Stimulated activated naive CD8-positive, alpha-beta T cell treated with anti-CD3 and anti-CD28 coated beads, Interleukin-15, Interleukin-2, amounts not matched to agents 100 U/mL and 50 U/mL, for 24 hours (primary cell): ENCODE data around the gene ZNF337.

Experiments used
- ATAC-seq: fragments of 150-1000 bp; cut with Tn5 transposase; one replicate; pipeline ENCODE4 v1.10.0; 2021
- DNase-seq: peaks from one replicate; pipeline ENCODE4 v3.0.0; 2021

ZNF337 gene

DNA sequence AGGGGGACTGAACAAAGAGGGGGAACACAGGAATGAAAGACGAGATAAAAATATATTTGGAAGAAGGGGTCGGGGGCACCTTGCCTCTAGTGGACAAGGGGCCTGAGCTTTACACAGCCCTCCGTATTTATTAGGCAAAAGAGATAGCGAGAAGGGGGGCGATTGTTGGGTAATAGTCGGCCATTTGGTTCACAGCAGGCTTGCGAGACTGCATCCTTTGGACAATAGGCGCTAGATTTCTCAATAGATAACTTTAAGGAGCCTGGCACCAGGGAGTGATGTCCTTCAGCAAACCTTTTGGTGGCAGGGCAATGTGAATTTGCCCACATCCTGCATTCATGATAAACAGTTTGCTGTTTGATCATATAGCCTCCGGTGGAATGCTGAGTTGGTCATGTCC, 69.9 kb downstream of the ZNF337 start:
- no peak for DNase-seq
- no peak for ATAC-seq

DNA sequence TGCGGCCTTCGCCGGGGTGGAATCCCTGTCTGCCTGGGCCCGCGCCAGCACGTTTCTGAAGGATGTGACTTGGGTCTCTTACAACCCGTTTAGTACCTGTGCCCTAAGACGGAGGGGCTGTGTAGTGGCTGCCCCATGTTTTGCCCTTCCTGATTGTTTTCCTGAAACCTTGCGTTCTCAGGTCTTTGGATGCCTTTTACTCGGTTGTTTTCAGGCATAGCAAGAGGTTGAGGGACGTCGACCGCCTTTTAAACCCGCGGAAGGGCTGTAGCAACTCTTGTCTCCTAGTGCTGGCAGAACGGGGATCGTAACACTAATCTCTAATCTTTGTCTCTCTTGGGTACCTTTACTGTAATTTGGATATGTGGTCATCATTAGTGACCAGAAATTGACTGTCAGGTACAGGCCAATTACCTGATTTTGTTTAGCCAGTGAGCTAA, 72.1 kb downstream of the ZNF337 start:
- ATAC-seq (no peak), DNase-seq (no peak)
